Lower lobe of right lung (tissue), 2 donors: ENCODE measurements around the gene EP400. TPM values are rescaled to one million over a fixed set of nuclear protein-coding genes. Genes with fewer than 3 reads are reported as not detected.

ENCODE experiments used
- ATAC-seq, 2 donors: fragments of 200-7000 bp; cut with Tn5 transposase; one replicate each; pipeline ENCODE4 v1.9.1; 2020 to 2022; ENCODE audit warnings: mild to moderate bottlenecking in 2 of 2, moderate library complexity in 2 of 2
- DNase-seq: peaks from one replicate; pipeline ENCODE4 v3.0.0-alpha.2; 2020
- H3K27ac ChIP-seq: fragments of 200-600 bp; one replicate; pipeline ENCODE4 v1.8.0; 2022
- H3K27me3 ChIP-seq: fragments of 200-600 bp; one replicate; pipeline ENCODE4 v1.8.0; 2022; ENCODE audit warnings: low read depth
- H3K36me3 ChIP-seq: fragments of 200-600 bp; one replicate; pipeline ENCODE4 v1.8.0; 2022; ENCODE audit warnings: mild to moderate bottlenecking
- H3K4me1 ChIP-seq: fragments of 200-600 bp; one replicate; pipeline ENCODE4 v1.8.0; 2022
- H3K4me3 ChIP-seq: fragments of 200-600 bp; one replicate; pipeline ENCODE4 v1.8.0; 2022; ENCODE audit warnings: mild to moderate bottlenecking
- H3K9me3 ChIP-seq: fragments of 200-600 bp; one replicate; pipeline ENCODE4 v1.8.0; 2022
- intact Hi-C: fragments of 100-400 bp; cut with DNase I; formaldehyde crosslinking; loops from one replicate; pipeline ENCODE4 v1.11.0; 2022
- total RNA-seq: library from RNA; stranded (reverse); fragmentation: NEBNext Ultra II Directional; extraction: Animal tissue kit (Norgen Biotek cat#: 25700); gene quantifications from one replicate; pipeline ENCODE4 v1.2.1, GENCODE V29; 2021
- TF ChIP-seq, protein P1 (sequence below): fragments of 200-600 bp; IDR thresholded peaks from one replicate; pipeline ENCODE4 v1.8.0; 2022; ENCODE audit warnings: antibody characterized with exemption, mild to moderate bottlenecking
- donor health status: DM: no; HTN: yes; CAD: no; lungs with severe emphysema.

The EP400 gene
- total RNA-seq, 1 donor from 2014 or later, result 46.2 TPM

- ATAC-seq (no peak), DNase-seq (no peak)
- no peak overlapping the region for H3K4me3 ChIP-seq
- no peaks in the 10 kb centered on the region for H3K9me3 ChIP-seq
- no peak overlapping the region for H3K27ac ChIP-seq
- peaks cover 22% of the 10 kb centered on the region for H3K4me1 ChIP-seq
- H3K27me3 ChIP-seq, result no peaks in the 10 kb centered on the region
- TF ChIP-seq, protein P1, sequence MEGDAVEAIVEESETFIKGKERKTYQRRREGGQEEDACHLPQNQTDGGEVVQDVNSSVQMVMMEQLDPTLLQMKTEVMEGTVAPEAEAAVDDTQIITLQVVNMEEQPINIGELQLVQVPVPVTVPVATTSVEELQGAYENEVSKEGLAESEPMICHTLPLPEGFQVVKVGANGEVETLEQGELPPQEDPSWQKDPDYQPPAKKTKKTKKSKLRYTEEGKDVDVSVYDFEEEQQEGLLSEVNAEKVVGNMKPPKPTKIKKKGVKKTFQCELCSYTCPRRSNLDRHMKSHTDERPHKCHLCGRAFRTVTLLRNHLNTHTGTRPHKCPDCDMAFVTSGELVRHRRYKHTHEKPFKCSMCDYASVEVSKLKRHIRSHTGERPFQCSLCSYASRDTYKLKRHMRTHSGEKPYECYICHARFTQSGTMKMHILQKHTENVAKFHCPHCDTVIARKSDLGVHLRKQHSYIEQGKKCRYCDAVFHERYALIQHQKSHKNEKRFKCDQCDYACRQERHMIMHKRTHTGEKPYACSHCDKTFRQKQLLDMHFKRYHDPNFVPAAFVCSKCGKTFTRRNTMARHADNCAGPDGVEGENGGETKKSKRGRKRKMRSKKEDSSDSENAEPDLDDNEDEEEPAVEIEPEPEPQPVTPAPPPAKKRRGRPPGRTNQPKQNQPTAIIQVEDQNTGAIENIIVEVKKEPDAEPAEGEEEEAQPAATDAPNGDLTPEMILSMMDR, result no peak
- H3K36me3 ChIP-seq, result peaks cover 37% of the 10 kb centered on the region
- intact Hi-C loops, result no loop called here
Measured at GRCh38 chr12:131903270-131904255, 46.2 kb upstream of the EP400 start.

- peaks cover 22% of the 10 kb centered on the region for H3K4me1 ChIP-seq
Measured at GRCh38 chr12:131904346-131904745, 45.4 kb upstream of the EP400 start.

DNA sequence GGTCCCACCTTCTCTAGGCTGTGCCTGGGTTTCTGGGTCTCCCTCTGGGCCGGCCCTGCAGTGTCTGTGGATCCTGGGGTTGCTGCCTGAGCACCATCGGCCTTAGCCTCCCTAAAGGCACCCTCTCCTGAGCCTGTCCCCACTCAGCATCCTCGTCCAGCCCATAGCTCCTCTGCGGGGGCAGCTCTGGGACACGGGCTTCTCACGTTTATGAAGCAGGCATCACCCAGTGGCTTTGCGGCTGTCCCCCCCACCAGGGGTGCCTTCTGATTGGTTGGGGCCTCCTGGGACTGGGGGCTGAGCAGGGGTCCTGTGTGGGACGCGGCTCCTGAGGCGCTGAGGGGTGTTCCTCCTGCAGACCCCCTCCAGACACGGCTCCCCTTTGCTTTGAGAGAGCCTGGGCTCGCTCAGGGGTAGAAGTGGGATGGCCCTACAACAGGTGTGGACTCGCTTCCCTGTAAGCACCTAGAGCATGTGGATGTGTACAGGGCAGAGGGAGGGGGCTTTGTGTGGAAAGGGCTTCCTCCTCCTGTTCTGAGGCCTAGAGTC is 44.6 kb upstream of the EP400 start:
- Histone ChIP-seq H3K36me3 (peaks cover 44% of the 10 kb centered on the region), H3K4me1 (peaks cover 22% of the 10 kb centered on the region), H3K27me3 (no peaks in the 10 kb centered on the region), H3K4me3 (no peak overlapping the region), H3K9me3 (no peaks in the 10 kb centered on the region), H3K27ac (no peak overlapping the region)
- no peak for DNase-seq
- ATAC-seq, result no peak
- intact Hi-C loops, result no loop called here
- TF ChIP-seq, protein P1, result no peak

More at GRCh38 chr12:131904346-131904745, 45.4 kb upstream of the EP400 start:
- intact Hi-C loops, result no loop called here
- Histone ChIP-seq H3K27ac (no peak overlapping the region), H3K27me3 (no peaks in the 10 kb centered on the region), H3K9me3 (no peaks in the 10 kb centered on the region), H3K36me3 (peaks cover 40% of the 10 kb centered on the region), H3K4me3 (no peak overlapping the region)
- ATAC-seq (no peak), DNase-seq (no peak)
- TF ChIP-seq, protein P1, result no peak

DNA sequence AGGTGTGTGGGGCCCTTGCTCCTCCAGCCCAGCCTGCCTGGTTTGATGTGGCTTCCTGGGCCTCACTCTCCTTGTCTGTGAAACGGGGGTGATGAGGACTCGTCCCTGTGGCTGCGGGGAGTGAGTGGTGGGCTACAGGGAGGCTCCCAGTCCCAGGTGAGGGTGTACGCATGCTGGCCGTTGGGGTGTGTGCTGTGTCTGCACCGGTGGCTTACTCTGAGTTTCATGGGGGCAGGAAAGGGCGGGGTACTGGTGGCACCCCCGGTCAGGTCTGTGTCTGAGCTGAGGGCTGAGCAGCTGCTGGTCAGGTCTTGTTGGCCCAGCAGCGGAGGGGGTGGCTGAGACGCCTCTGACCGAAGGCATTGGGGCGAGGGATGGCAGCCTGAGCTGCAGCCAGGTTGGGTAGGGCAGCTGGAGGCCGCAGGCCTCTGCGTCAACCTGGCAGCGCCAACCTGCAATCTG is 44.1 kb upstream of the EP400 start:
- DNase-seq, result no peak
- Histone ChIP-seq H3K36me3 (peaks cover 45% of the 10 kb centered on the region), H3K4me1 (peaks cover 22% of the 10 kb centered on the region), H3K27ac (no peak overlapping the region), H3K27me3 (no peaks in the 10 kb centered on the region), H3K4me3 (no peak overlapping the region), H3K9me3 (no peaks in the 10 kb centered on the region)
- intact Hi-C loops, result no loop called here
- ATAC-seq, result no peak
- TF ChIP-seq, protein P1, result no peak

GRCh38 chr12:131907379-131908091 is 42.2 kb upstream of the EP400 start:
- Histone ChIP-seq H3K4me1 (peaks cover 13% of the 10 kb centered on the region), H3K27ac (no peak overlapping the region), H3K4me3 (no peak overlapping the region), H3K36me3 (peaks cover 63% of the 10 kb centered on the region), H3K9me3 (no peaks in the 10 kb centered on the region), H3K27me3 (no peaks in the 10 kb centered on the region)
- TF ChIP-seq, protein P1, result no peak
- DNase-seq, result no peak
- intact Hi-C loops, result no loop called here
- ATAC-seq, result no peak
